HG03520 (cell line): ENCODE measurements around the gene JAKMIP1.
A peak's percentile ranks its signal among the peaks of the same experiment; 100 is the strongest.
"Not testable (repeated sequence)": the region's sequence is repeated elsewhere in the genome, so short reads cannot be mapped to it uniquely, and the experiment has no call there.

Experiments
- ATAC-seq: cut with Tn5 transposase; IDR thresholded peaks from one replicate; pipeline ENCODE4 v1.9.1; 2021; ENCODE audit warnings: mild to moderate bottlenecking, moderate library complexity; ENCODE audit not compliant: unreplicated experiment

JAKMIP1 gene

DNA sequence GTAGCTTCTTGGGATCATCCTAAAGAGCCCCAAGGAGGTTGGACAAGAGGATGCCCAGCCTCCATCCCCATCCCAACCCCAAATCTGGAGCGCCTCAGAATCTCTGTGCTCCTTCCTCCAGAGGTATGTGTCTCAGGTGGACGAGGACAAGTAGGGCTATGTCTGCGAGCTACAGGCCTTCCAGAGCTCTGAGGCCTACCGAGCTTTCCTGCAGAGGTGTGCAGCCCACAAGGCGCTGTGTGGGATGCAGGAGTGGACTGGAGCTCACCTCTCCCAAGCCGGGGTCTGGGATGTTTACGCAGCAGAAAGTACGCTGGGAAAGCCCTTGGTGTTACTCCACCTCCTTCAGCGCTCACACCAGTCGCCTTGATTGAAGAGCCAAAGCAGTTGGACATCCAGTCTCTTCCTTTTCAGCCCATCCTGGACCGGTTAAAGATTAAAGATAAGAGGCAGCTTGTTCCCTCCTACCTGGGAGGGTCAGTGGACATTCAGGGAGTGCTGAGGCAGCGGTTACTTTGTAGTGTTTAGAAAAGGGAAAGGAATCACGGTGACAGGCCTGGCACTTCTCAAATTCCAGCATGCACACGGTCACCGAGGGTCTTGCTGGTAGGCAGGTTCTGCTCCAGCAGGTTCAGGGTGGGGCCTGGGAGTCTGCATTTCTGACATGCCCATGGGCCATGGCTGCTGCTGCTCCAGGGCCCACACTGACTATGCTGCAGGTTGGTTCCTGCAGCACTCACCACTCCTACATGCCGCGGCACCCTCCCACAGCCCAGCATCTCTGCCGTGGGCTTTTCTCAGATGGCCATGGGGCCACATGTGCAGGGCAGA, 29.5 kb upstream of the JAKMIP1 start:
- no peak for ATAC-seq

GRCh38 chr4:6229095-6229494, 28.7 kb upstream of the JAKMIP1 start:
- ATAC-seq: no peak

DNA sequence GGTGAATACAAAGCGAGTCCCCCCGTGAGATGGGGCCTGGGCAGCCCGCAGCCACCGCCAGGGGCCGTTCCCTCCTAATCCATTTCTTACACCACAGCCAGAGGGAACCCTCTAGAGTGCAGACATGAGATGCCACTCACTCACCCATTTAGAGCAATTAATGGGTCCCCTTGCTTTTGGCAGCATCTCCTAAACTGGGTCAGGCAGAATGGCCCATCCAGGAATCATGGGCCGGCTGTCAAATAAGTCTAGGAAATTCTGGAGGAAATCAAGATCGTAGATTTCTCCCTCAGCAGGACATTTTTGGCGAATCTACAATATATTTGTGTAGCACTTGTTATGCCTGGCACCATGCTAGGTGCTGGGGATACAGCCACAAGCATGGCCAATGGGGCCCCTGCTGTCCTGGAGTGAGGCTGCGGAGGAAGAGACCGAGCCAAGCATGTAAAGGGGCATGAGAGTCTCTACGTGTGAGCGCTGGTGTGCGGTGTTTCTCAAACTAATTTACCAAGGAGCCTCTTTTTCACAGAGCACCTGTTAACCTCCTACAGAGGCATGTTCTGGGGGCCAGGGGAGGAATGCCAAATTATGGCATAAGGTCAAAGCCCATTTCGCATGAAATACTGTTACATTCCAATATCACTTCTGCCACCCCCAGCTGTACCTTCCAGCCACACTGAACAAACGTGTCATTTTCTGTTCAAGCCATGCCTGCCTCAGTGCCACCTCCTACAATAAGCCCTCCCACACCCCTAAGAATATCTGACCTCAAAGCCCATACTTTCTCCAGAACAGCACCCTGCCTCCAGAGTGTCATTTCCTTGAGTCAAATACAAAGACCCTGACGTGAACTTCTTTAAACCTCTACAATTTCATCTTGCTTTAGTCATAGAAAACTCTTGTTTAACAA, 28.1 kb upstream of the JAKMIP1 start:
- no peak for ATAC-seq

- no peak for ATAC-seq
Measured at GRCh38 chr4:6227412-6228157, 27.2 kb upstream of the JAKMIP1 start.

DNA sequence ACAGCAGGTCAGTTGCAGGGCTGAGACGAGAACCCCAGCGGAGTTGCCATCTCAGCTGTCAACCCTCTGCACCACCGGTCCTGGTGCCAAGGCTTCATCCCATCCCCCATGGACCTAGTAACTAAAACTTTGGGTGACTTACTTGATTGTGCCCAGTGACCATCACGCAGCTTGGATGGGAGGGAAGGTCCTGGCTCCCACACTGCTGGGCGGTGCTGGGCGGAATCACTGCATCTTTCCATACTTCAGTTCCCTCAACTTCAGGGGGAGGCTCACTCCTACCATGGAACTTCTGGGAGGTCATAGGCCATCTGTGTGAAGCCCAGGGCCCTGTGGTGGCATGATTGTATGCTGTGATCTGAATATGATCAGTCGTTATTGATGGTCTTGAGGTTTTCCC, 26.2 kb upstream of the JAKMIP1 start:
- no peak for ATAC-seq

DNA sequence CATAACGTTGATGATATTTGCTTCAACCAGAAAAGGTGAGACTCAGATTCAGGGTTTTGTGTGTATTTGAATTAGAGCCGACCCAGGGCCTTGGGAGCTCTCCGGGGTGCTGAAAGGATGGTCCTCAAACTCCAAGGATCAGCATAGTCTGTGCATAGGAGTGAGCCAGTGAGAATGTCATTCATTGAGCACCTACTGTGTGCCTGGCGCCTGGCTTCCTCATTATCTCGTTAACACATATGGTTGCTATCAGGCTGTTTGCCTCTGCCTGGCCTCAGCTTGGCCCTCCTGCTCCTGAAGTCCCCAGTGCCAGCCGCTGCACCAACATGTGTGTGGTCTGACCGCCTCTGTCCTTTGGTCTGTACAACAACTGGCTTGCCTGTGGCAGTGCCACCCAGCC, 25.1 kb upstream of the JAKMIP1 start:
- ATAC-seq: no peak

- ATAC-seq: no peak
Measured at GRCh38 chr4:6224735-6225134, 24.4 kb upstream of the JAKMIP1 start.

DNA sequence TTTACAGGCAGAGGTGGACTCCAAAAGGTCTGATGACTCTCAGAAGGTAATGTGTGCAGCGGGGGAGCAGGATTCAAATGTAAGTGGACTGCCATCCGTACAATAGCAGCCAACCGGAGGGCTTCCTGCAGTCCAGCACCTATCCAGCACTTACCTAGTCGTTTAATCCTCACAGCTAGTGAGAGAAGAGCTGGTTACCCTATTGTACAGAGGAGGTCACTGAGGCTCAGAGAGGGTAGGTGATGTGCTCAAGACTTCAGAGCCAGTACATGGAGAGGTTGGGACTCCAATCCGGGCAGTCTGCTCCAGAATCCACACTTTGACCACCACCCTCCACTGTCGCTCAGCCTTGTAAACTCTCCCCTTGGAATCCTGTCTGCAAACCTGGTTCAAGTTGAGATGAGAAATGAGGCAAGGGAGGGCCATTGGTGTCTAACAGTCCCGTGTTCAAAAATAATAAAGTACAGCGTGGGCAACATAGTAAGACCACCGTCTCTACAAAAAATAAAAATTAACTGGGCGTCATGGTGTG, 22.5 kb upstream of the JAKMIP1 start:
- ATAC-seq: no peak

DNA sequence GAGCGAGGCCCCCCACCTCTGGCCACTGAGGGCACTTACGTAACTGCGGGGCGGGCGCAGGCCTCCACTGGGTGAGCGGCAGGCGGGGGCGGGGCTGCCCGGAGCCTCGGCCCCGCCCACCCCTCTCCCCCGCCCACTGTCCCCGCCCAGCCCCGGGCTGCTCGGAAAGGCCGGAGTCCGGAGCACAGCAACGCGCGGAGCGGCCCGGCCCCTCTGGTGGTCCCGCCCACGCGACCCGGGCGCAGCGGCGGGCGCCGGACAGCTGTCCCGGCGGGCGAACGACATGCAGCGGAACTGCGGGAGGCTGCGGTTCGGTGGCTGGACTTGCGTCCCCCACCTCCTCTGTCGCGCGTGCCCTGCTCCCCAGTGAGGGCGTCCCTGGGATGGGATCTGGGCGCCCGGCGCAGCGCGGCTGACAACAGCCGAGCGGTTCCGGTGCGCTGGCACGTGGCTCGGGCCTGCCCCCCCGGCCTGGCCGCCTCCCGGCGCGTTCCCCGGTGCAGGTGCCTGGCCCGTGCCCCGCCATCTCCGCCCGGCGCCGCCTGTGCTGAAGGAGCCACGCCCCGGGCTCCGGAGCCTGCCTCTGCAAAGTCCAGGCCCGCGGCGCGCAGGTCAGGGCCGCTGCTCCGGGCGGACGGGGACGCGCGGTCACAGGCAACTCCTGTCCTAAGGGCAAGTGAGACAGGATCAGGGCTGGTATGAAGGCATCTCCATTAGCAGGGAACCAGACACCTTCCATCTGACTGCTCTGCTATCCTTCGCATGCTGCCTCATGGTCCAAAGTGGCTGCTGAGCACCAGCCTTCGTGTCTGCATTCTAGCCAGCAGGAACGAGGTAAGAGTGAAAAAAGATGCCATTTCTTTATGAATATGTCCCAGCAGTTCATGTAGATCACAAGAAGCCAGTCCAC, 21.8 kb upstream of the JAKMIP1 start:
- ATAC-seq: no peak

- ATAC-seq: no peak
Measured at GRCh38 chr4:6221301-6221850, 21.0 kb upstream of the JAKMIP1 start.

- ATAC-seq: peak; percentile 92
Measured at GRCh38 chr4:6217716-6218381, 17.5 kb upstream of the JAKMIP1 start.

DNA sequence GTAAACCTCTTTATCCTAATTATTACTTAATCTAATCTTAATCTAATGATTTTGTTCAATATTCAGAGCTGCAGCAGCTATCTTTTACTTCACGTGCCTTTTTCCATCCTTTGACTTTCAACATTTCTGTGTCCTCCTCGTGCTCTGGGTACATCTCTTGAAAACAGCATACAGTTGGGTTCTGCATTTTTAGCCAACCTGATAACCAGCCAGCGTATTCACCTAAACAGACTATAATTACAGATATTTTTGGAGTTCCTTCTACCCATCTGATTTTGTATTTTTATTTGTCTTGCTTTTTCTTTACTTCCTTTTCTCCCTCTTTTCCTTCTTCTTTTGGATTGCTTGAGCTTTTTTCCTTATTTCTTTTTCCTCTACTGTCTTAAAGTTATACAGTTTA, 16.2 kb upstream of the JAKMIP1 start:
- ATAC-seq: no peak

DNA sequence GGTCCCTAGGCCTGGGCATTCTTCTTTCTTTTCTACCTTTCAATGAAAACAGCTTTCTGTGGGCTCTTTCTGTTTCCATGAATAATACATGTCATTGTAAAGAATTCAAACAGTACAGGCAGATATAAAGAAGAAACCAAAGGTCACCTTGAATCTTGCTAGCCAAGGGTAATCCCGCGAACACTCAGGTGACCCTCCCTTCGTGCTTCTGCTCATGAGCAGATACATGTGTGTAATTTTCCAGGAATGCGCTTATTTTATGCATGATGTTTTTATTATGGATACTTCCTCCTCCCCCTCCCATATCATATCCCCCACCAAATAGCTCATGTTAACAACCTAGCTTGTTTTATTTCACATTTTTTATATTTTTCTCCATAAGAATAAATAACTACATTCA, 9.6 kb upstream of the JAKMIP1 start:
- ATAC-seq: no peak

- ATAC-seq: not testable (repeated sequence)
Measured at GRCh38 chr4:6209291-6209690, 8.9 kb upstream of the JAKMIP1 start.

DNA sequence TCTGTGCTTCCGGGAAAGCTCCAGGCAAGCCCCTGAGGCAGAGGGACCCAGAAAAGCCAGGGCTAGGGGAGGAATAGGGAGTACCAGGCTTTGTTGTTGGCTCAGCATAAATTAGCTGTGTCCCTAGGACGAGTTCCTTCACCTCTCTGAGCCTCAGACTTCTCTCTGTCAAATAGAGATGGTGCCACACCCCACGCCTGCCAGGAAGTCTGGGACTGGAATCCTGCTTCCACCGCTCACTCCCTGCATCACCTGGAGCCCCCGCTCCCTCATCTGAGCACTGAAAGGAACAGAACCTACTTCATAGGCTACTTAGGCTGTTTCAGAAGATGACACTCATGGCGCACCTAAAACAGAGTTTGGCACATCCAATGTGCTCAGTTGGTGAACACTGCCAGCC, 8.1 kb upstream of the JAKMIP1 start:
- no peak for ATAC-seq

DNA sequence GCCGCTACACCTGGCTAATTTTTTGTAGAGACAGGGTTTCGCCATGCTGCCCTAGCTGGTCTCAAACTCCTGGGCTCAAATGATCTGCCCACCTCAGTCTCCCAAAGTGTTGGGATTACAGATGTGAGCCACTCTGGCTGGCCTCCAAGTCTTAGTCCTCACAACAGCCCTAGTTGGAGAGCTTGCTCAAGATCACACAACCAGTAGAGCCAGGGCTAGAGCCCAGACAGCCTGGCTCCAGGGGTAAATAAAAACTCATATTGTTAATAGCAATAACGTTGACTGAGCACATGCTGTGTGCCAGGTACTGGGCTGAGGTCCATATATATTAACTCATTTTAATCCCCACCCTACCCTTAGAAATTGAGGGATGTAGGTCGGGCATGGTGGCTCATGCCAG, 7.3 kb upstream of the JAKMIP1 start:
- ATAC-seq: no peak

GRCh38 chr4:6206771-6207290, 6.5 kb upstream of the JAKMIP1 start:
- no peak for ATAC-seq

DNA sequence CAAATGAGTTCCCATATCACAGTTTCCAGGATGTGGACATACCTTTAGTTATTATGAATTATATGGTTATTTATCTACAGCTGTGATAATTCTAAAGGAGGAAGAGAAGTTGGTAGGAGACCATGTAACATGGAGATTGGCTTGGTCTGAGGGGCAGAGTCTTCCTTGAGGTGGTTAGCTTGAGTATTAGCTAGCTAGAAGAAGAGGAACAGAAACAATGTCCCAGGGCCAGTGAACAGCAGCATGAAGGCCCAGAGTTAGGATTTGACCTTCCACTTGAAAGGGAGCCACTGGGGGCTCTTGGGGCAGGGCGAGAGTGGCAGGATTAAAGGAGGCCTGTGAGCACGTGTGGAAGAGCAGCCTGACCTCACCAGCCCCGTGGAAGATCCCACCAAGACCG, 5.6 kb upstream of the JAKMIP1 start:
- ATAC-seq: no peak

- no peak for ATAC-seq
Measured at GRCh38 chr4:6205567-6205931, 5.2 kb upstream of the JAKMIP1 start.
